Measurements from ENCODE around the gene PDZD4. TPM values are rescaled to one million over a fixed set of nuclear protein-coding genes. Genes with fewer than 3 reads are reported as not detected.

The PDZD4 gene
- total RNA-seq, 5 donors from 2014 or later (not counting 1 experiment from before 2014, with no cell fraction given) = 3.7 to 51.3 (median 9.0) TPM

GRCh38 chrX:153767674-153768055, 62.7 kb downstream of the PDZD4 start:
- Histone ChIP-seq H3K4me3 (ENCODE audit: control insufficient read depth in 1 of 2, extremely low read depth in 1 of 2, low read length in 1 of 2) (no peak overlapping the region), H3K27me3 (replicated peaks in 1 of 2; ENCODE audit: control insufficient read depth in 2 of 2, extremely low read depth in 1 of 2, insufficient read depth in 2 of 2, low read length in 1 of 2) (peaks cover 0 to 3% of the 10 kb centered on the region in 2 experiments), H3K27ac (ENCODE audit: low read length) (no peak overlapping the region), H3K9me3 (no peaks in the 10 kb centered on the region), H3K36me3 (ENCODE audit: control insufficient read depth in 2 of 2, extremely low read depth in 1 of 2, insufficient read depth in 1 of 2, low read length in 1 of 2) (no peaks in the 10 kb centered on the region), H3K4me1 (ENCODE audit: control insufficient read depth in 1 of 2, extremely low read depth in 1 of 2, insufficient read depth in 2 of 2, low read length in 2 of 2) (peaks cover 0 to 18% of the 10 kb centered on the region in 2 experiments)
- Mint-ChIP-seq H3K4me3 (no peak overlapping the region), H3K9me3 (no peaks in the 10 kb centered on the region), H3K4me1 (peaks cover 7 to 12% (median 11%) of the 10 kb centered on the region in 3 donors), H3K27ac (no peak overlapping the region), H3K27me3 (peaks cover 0 to 4% of the 10 kb centered on the region in 2 donors), H3K36me3 (no peaks in the 10 kb centered on the region)
- peak in 1 of 35 experiments; percentile 2 for DNase-seq
- ChIA-PET CTCF (no interaction called here), POLR2A (no interaction called here)
- no peak for ATAC-seq (replicated peaks in 1 of 4)
- 100% methylated on average over 6 of the region's 20 CpGs for WGBS (ENCODE audit: insufficient coverage)

DNA sequence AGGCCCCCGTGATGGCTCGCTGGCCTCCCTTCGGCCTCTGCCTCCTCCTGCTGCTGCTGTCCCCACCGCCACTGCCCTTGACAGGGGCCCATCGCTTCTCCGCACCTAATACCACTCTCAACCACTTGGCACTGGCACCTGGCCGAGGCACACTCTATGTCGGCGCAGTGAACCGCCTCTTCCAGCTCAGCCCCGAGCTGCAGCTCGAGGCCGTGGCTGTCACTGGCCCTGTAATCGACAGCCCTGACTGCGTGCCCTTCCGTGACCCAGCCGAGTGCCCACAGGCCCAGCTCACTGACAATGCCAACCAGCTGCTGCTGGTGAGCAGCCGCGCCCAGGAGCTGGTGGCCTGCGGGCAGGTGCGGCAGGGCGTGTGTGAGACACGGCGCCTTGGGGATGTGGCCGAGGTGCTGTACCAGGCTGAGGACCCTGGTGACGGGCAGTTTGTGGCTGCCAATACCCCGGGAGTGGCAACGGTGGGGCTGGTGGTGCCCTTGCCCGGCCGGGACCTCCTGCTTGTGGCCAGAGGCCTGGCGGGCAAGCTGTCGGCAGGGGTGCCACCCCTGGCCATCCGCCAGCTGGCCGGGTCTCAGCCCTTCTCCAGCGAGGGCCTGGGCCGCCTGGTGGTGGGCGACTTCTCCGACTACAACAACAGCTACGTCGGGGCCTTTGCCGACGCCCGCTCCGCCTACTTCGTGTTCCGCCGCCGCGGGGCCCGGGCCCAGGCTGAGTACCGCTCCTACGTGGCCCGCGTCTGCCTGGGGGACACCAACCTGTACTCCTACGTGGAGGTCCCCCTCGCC, 63.3 kb downstream of the PDZD4 start:
- Histone ChIP-seq H3K9me3 (no peaks in the 10 kb centered on the region), H3K4me1 (ENCODE audit: control insufficient read depth in 1 of 2, extremely low read depth in 1 of 2, insufficient read depth in 2 of 2, low read length in 2 of 2) (peaks cover 0 to 18% of the 10 kb centered on the region in 2 experiments), H3K27ac (ENCODE audit: low read length) (no peak overlapping the region), H3K36me3 (ENCODE audit: control insufficient read depth in 2 of 2, extremely low read depth in 1 of 2, insufficient read depth in 1 of 2, low read length in 1 of 2) (no peaks in the 10 kb centered on the region), H3K27me3 (replicated peaks in 1 of 2; ENCODE audit: control insufficient read depth in 2 of 2, extremely low read depth in 1 of 2, insufficient read depth in 2 of 2, low read length in 1 of 2) (peaks cover 0 to 3% of the 10 kb centered on the region in 2 experiments), H3K4me3 (ENCODE audit: control insufficient read depth in 1 of 2, extremely low read depth in 1 of 2, low read length in 1 of 2) (no peak overlapping the region)
- no peaks in the 10 kb centered on the region for H3K9me3 Mint-ChIP-seq
- H3K4me1 Mint-ChIP-seq = peaks cover 7 to 12% (median 11%) of the 10 kb centered on the region in 3 donors
- no peak for ATAC-seq (replicated peaks in 1 of 4)
- ChIA-PET POLR2A (no interaction called here), CTCF (no interaction called here)
- H3K27me3 Mint-ChIP-seq = peaks cover 0 to 4% of the 10 kb centered on the region in 2 donors
- H3K36me3 Mint-ChIP-seq = no peaks in the 10 kb centered on the region
- WGBS (ENCODE audit: insufficient coverage) = 86% methylated on average over 28 of the region's 56 CpGs
- H3K4me3 Mint-ChIP-seq = no peak overlapping the region
- DNase-seq = peak in 2 of 35 experiments; percentile 2 to 4
- H3K27ac Mint-ChIP-seq = no peak overlapping the region

DNA sequence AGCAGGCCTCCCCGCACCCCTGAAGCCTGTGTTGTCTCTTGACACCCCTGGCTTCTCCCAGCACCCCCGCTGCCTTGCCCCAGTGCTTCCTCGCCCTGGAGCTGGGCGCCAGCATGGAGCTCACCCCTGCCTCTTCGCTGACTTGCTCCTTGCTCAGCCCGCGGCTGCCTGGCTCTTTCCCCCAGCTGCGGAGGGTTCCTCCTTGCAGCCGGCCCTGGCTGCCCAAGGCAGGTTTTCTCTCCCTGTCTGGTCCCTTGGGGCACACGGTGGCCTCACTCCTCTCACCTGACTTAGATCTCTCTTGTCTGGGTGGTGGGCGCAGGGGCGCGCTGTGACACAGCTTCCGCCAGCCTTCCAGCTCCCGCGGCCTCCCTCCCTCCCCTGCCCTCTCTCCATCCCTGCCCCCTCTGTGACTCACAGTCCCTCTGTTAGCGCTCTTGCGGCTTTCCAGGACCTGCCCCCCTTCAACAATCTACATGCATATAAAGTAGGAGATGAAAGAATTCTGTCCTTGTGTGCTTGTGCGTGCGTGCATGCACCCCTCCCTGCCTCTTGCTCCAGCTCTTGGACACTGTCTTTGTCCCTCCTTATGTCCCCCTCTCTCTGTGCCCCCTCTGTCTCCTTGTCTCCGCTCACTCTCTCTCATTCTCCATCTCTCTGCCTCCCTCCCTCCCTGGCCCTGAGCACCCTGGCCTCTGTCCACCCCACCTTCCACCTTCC, 64.1 kb downstream of the PDZD4 start:
- Mint-ChIP-seq H3K4me3 (no peak overlapping the region), H3K9me3 (no peaks in the 10 kb centered on the region), H3K4me1 (peaks cover 7 to 12% (median 11%) of the 10 kb centered on the region in 3 donors), H3K36me3 (no peaks in the 10 kb centered on the region), H3K27me3 (peaks cover 0 to 4% of the 10 kb centered on the region in 2 donors), H3K27ac (no peak overlapping the region)
- peaks cover 0 to 3% of the 10 kb centered on the region in 2 experiments for H3K27me3 ChIP-seq (replicated peaks in 1 of 2; ENCODE audit: control insufficient read depth in 2 of 2, extremely low read depth in 1 of 2, insufficient read depth in 2 of 2, low read length in 1 of 2)
- POLR2A ChIA-PET = no interaction called here
- DNase-seq (peak in 2 of 35 experiments; percentile 11 to 17), ATAC-seq (replicated peaks in 1 of 4) (peak in 2 of 4 experiments; percentile 44 to 48)
- peaks cover 0 to 18% of the 10 kb centered on the region in 2 experiments for H3K4me1 ChIP-seq (ENCODE audit: control insufficient read depth in 1 of 2, extremely low read depth in 1 of 2, insufficient read depth in 2 of 2, low read length in 2 of 2)
- no peaks in the 10 kb centered on the region for H3K9me3 ChIP-seq
- H3K4me3 ChIP-seq (ENCODE audit: control insufficient read depth in 1 of 2, extremely low read depth in 1 of 2, low read length in 1 of 2) = no peak overlapping the region
- CTCF ChIA-PET = interaction anchor here in 1 of 2 donors (0.9 kb wide), 1 partner anchor 71 kb away, joined by 3 read pairs; no protein-coding TSS in a partner anchor
- no peak overlapping the region for H3K27ac ChIP-seq (ENCODE audit: low read length)
- no peaks in the 10 kb centered on the region for H3K36me3 ChIP-seq (ENCODE audit: control insufficient read depth in 2 of 2, extremely low read depth in 1 of 2, insufficient read depth in 1 of 2, low read length in 1 of 2)
- 46% methylated on average over 4 of the region's 21 CpGs for WGBS (ENCODE audit: insufficient coverage)

DNA sequence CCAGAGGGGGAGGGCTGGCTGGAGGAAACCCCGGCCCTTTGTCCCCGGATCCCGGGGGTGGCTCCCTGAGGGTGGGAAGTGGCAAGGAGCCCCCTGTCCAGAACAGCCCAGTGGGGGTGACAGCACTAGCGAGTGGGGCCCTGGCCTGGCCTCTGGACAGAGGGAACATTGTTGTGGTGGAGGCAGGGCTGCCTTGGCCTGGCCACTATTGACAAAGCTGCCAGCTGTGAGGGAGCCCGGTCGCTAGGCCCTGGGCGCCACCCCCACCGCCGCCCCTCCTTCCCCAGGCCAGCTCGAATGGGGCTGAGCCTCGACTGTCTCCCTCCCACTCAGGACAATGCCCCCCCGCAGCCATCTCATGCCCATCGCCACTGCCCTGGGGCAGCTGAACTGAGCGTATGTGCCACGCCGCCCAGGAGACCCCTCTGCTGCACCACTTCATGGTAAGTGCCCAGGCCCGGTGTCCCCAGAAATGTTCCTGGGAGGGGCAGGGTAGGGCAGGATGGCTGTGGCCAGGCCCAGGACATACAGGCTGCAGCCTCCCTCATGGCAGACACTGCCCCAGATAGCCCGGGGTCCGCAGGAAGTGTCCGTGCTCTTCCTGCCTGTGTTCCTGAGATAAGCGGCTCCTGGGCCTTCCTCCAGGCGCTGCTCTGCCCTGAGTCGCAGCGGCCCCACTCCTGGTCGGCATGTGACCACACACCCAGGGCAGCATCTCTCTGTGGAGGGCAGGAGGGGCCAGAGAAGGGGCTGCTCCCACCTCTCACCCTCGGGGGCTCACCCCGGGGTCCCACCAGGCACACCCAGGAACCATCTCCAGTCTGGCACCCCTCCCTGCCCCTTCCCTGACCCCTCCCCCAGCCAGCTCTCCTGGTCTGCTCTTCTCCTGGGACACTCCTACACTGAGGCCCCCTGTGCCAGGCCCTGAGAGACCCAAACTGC, 64.9 kb downstream of the PDZD4 start:
- H3K27ac ChIP-seq (ENCODE audit: low read length) = no peak overlapping the region
- Mint-ChIP-seq H3K4me3 (no peak overlapping the region), H3K27me3 (peaks cover 0 to 4% of the 10 kb centered on the region in 2 donors)

DNA sequence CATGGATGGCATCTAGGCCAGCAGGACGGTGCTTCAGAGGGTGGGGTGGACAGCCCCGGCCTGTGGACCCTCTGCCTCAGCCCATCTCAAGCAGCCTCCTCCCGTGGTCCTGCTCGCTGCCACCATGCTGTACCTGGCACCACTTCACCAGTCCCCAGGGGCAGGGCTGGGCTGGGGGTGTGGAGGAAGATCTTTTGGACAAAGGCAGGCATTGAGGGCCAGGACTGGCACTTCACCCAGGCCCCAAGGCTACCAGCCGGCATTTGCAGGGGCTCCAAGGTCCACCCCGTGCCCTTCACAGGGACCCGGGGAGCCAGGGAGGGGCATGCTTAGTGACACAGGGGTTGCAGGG, 65.6 kb downstream of the PDZD4 start:
- DNase-seq (peak in 1 of 35 experiments; percentile 3), ATAC-seq (replicated peaks in 1 of 4) (no peak)
- Mint-ChIP-seq H3K4me3 (no peak overlapping the region), H3K36me3 (no peaks in the 10 kb centered on the region), H3K9me3 (no peaks in the 10 kb centered on the region), H3K4me1 (peaks cover 7 to 12% (median 11%) of the 10 kb centered on the region in 3 donors), H3K27me3 (peaks cover 0 to 4% of the 10 kb centered on the region in 2 donors), H3K27ac (no peak overlapping the region)
- Histone ChIP-seq H3K9me3 (no peaks in the 10 kb centered on the region), H3K4me1 (ENCODE audit: control insufficient read depth in 1 of 2, extremely low read depth in 1 of 2, insufficient read depth in 2 of 2, low read length in 2 of 2) (peaks cover 0 to 18% of the 10 kb centered on the region in 2 experiments), H3K36me3 (ENCODE audit: control insufficient read depth in 2 of 2, extremely low read depth in 1 of 2, insufficient read depth in 1 of 2, low read length in 1 of 2) (no peaks in the 10 kb centered on the region), H3K27me3 (replicated peaks in 1 of 2; ENCODE audit: control insufficient read depth in 2 of 2, extremely low read depth in 1 of 2, insufficient read depth in 2 of 2, low read length in 1 of 2) (peaks cover 0 to 3% of the 10 kb centered on the region in 2 experiments), H3K4me3 (ENCODE audit: control insufficient read depth in 1 of 2, extremely low read depth in 1 of 2, low read length in 1 of 2) (no peak overlapping the region), H3K27ac (ENCODE audit: low read length) (no peak overlapping the region)
- CTCF ChIA-PET = no interaction called here
- no CpG with 5 or more reads among the region's 7 CpGs for WGBS (ENCODE audit: insufficient coverage)
- POLR2A ChIA-PET = no interaction called here

More for the DNA sequence above, 64.9 kb downstream of the PDZD4 start:
- Mint-ChIP-seq H3K36me3 (no peaks in the 10 kb centered on the region), H3K27ac (no peak overlapping the region), H3K9me3 (no peaks in the 10 kb centered on the region), H3K4me1 (peaks cover 7 to 12% (median 11%) of the 10 kb centered on the region in 3 donors)
- no peak for ATAC-seq (replicated peaks in 1 of 4)
- no peak overlapping the region for H3K4me3 ChIP-seq (ENCODE audit: control insufficient read depth in 1 of 2, extremely low read depth in 1 of 2, low read length in 1 of 2)
- peak in 1 of 35 experiments; percentile 2 for DNase-seq
- peaks cover 0 to 3% of the 10 kb centered on the region in 2 experiments for H3K27me3 ChIP-seq (replicated peaks in 1 of 2; ENCODE audit: control insufficient read depth in 2 of 2, extremely low read depth in 1 of 2, insufficient read depth in 2 of 2, low read length in 1 of 2)
- no peaks in the 10 kb centered on the region for H3K9me3 ChIP-seq
- CTCF ChIA-PET = interaction anchor here in 1 of 2 donors (0.9 kb wide), 1 partner anchor 71 kb away, joined by 3 read pairs; no protein-coding TSS in a partner anchor
- 87% methylated on average over 3 of the region's 27 CpGs for WGBS (ENCODE audit: insufficient coverage)
- POLR2A ChIA-PET = no interaction called here
- H3K4me1 ChIP-seq (ENCODE audit: control insufficient read depth in 1 of 2, extremely low read depth in 1 of 2, insufficient read depth in 2 of 2, low read length in 2 of 2) = peaks cover 0 to 18% of the 10 kb centered on the region in 2 experiments
- no peaks in the 10 kb centered on the region for H3K36me3 ChIP-seq (ENCODE audit: control insufficient read depth in 2 of 2, extremely low read depth in 1 of 2, insufficient read depth in 1 of 2, low read length in 1 of 2)
